ENCODE measurements around the gene TRIM2.

- TF ChIP-seq CTCF (IDR thresholded peaks at IDR 0.05) (no peak), POLR2AphosphoS5 (IDR thresholded peaks at IDR 0.05) (peak in 1 of 3 donors; percentile 38), POLR2A (IDR thresholded peaks at IDR 0.05) (no peak)
Measured at GRCh38 chr4:153294631-153295030, 90.4 kb downstream of the TRIM2 start.
